Anterior cingulate cortex (tissue), 58 donors: ENCODE measurements around the gene SP100.

ENCODE experiments used
- DNase-seq, 58 donors: peaks; one replicate each; lab custom pipeline; 2025; lab: John Stamatoyannopoulos, UW

The SP100 gene

GRCh38 chr2:230592775-230593174 lies 176.8 kb downstream of the SP100 start:
- no peak for DNase-seq
